Measurements from ENCODE around the gene LRP1.
A peak's percentile ranks its signal among the peaks of the same experiment; 100 is the strongest.

Gene LRP1

DNA sequence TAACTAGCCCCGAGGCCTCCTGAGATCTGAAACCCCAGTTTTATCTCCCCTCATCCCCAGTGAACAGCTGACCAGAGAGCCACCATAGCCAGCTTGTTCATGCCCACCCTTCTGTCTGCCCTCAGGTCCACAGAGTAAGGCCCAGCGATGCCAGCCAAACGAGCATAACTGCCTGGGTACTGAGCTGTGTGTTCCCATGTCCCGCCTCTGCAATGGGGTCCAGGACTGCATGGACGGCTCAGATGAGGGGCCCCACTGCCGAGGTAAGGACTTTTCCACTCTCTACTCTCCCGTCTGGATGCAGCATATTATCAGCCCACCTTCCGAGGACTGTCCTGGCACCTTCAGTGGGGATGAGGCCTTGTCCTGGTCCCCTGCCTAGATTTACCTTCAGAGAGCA is 13.0 kb downstream of the LRP1 start:
- DNase-seq (ENCODE audit: low spot score): no peak
- TF ChIP-seq, protein P1, sequence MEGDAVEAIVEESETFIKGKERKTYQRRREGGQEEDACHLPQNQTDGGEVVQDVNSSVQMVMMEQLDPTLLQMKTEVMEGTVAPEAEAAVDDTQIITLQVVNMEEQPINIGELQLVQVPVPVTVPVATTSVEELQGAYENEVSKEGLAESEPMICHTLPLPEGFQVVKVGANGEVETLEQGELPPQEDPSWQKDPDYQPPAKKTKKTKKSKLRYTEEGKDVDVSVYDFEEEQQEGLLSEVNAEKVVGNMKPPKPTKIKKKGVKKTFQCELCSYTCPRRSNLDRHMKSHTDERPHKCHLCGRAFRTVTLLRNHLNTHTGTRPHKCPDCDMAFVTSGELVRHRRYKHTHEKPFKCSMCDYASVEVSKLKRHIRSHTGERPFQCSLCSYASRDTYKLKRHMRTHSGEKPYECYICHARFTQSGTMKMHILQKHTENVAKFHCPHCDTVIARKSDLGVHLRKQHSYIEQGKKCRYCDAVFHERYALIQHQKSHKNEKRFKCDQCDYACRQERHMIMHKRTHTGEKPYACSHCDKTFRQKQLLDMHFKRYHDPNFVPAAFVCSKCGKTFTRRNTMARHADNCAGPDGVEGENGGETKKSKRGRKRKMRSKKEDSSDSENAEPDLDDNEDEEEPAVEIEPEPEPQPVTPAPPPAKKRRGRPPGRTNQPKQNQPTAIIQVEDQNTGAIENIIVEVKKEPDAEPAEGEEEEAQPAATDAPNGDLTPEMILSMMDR (IDR thresholded peaks at IDR 0.05): no peak
- Histone ChIP-seq H3K27ac (peak overlapping the region in 1 of 2 donors; percentile 72), H3K4me3 (no peak overlapping the region)

DNA sequence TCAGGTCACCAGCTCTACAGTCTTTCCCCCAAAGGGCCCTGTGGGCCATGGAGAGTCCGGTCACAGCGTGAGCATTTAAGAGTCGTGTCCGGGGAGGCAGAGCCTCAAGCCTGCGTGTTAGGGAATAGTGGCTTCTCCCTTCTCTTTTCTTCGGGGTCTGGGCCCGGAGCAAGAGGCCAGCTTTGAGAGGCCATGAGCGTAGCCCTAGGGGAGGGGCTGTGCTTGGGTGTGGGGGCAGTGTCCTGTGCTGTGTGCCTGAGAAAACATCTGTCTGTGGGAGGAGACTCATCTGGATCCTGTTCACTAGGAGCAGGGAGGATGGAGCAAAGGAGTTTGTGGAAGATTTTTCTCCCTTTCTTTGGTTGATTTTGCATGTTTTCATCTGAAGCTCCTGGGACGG is 13.8 kb downstream of the LRP1 start:
- DNase-seq (ENCODE audit: low spot score): no peak
- H3K27ac ChIP-seq: peak overlapping the region in 1 of 2 donors; percentile 72
- no peak overlapping the region for H3K4me3 ChIP-seq
- TF ChIP-seq, protein P1 (IDR thresholded peaks at IDR 0.05): no peak

DNA sequence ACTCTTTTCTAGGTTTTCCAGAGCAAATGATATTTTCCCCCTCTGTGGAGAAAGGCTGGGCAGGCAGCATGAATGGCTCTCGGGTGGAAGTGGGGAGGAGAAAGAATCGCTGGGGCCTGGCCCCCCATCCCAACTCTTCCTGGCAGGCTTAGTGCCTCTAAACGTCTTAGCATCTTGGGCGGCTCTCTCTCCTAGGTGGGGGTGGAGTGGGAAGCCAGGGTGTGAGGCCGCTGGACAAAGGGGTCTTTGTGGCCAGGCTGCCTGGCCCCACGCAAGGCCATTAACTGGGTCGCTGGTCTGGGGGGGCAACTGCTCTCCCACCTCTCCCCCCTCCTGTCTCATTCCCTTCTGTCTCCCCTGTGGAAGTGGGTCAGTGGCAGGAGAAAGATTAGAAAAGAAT is 14.4 kb downstream of the LRP1 start:
- no peak for DNase-seq (ENCODE audit: low spot score)
- Histone ChIP-seq H3K4me3 (no peak overlapping the region), H3K27ac (peak overlapping the region in 1 of 2 donors; percentile 72)
- TF ChIP-seq, protein P1 (IDR thresholded peaks at IDR 0.05): no peak

DNA sequence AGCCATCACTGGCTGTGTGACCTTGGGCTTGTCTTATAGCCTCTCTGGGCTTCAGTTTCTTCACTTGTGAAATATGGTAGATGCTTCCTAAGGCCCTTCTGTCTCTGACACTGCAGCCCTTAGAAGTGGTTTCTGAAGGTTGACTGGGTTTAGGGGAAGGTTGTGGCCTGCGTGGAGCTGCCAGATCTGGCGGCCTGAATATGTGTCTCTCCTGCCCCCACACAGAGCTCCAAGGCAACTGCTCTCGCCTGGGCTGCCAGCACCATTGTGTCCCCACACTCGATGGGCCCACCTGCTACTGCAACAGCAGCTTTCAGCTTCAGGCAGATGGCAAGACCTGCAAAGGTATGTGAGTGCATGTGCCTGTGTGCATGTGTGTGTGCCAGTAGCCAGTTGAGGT is 15.2 kb downstream of the LRP1 start:
- DNase-seq (ENCODE audit: low spot score): no peak
- Histone ChIP-seq H3K27ac (peak overlapping the region in 1 of 2 donors; percentile 72), H3K4me3 (no peak overlapping the region)
- TF ChIP-seq, protein P1 (IDR thresholded peaks at IDR 0.05): no peak

DNA sequence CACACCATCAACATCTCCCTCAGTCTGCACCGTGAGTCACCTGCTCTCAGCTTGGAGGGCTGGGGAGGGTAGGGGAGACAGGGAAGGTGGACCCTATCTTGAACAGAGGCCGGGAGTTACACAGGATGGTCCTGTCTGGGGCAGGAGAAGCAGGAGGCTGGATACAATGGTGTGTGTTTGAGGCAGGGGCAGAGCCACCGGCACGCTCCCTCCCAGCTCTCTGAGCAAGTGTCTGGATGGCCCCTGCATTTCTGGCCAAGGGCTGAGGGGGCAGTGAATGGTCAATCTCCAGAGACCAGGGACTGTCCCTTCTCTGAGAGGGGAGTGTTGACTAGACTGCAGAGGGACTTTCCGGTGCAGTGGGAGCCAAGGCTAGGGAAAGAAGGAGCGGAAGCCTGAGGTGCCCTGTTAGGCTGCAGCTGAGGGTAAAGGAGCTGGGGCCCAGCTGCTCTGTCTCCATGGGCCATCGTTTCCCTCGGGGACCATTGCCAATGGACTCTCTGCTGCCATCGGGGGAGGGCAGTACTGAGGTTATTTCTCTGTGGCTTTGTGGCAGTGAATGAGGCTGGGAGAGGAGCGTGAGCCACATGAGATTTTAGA is 17.3 kb downstream of the LRP1 start:
- no peak overlapping the region for H3K4me3 ChIP-seq
- TF ChIP-seq, protein P1 (IDR thresholded peaks at IDR 0.05): no peak
- DNase-seq (ENCODE audit: low spot score): no peak
- H3K27ac ChIP-seq: peak overlapping the region; percentile 40 to 73

DNA sequence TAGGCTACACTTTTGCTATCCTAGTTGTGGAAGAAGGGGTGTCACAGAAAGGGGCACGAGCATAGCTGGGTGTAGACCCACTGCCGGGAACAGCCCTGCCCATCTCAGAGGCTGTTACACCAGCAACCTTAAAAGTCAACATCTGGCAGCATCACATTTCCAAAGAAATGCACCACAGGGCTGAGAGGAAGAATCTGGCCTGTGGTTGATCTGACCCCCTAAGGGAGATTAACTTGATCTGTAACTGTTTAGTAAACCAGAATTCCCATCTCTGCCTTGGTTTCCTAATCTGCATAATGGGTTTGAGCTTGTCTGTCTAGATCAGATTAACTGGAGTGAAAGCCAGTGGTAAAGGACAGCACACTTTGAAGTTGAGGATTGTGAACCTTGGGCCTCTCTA is 17.8 kb downstream of the LRP1 start:
- no peak overlapping the region for H3K4me3 ChIP-seq
- DNase-seq (ENCODE audit: low spot score): no peak
- TF ChIP-seq, protein P1 (IDR thresholded peaks at IDR 0.05): no peak
- H3K27ac ChIP-seq: peak overlapping the region; percentile 40 to 73

All from coronary artery (tissue), 2 donors.